LNCaP clone FGC (cell line): ENCODE measurements around the gene TSHZ1.

Source experiments
- DNase-seq: peaks from one replicate; pipeline ENCODE4 v3.0.0-alpha.2; 2011; ENCODE audit warnings: low read depth
- H3K4me3 ChIP-seq: 2 replicates; pipeline ENCODE4 v1.5.1; 2011; ENCODE audit warnings: mild to moderate bottlenecking, low read depth, low read length, control low read depth
- TF ChIP-seq, protein P1 (sequence below): IDR thresholded peaks from 2 replicates; pipeline ENCODE4 v1.5.1; 2012; ENCODE audit warnings: mild to moderate bottlenecking; ENCODE audit not compliant: control insufficient read depth, insufficient read depth; ENCODE audit errors: extremely low read depth

Gene TSHZ1

DNA sequence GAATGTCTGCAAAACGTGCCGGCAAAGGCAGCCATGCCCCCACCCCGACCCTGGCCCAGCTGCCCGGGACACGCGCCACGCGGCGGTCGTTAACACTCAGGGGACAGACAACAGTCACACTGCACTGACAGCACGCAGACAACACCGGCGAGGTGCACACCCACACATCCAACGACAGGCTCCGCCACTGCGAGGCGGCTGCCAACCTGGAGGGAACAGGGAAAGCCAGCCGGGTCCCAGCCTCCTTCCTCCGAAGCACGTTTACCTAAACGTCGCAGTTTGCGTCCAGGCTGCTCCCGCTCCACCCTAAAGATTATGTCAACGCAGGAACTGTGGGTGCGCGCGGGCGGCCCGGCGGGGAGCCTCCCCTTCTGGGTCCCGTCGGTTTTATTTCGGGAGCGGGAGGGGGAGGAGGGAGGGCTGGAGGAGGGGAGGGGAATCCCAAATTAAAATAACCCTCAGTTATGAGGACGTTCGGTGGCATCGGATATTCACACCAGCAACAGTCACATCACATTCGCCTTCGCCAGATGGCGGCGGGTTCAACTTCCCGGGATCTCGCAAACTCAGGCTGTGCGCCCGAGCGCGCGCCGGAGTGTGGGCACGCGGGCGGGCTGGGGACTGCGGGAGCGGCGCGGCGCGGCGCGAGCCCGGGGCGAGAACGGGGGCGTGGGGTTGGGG, 2.3 kb upstream of the TSHZ1 start:
- no peak for DNase-seq
- H3K4me3 ChIP-seq, result peak overlapping the region; percentile 86
- TF ChIP-seq, protein P1, sequence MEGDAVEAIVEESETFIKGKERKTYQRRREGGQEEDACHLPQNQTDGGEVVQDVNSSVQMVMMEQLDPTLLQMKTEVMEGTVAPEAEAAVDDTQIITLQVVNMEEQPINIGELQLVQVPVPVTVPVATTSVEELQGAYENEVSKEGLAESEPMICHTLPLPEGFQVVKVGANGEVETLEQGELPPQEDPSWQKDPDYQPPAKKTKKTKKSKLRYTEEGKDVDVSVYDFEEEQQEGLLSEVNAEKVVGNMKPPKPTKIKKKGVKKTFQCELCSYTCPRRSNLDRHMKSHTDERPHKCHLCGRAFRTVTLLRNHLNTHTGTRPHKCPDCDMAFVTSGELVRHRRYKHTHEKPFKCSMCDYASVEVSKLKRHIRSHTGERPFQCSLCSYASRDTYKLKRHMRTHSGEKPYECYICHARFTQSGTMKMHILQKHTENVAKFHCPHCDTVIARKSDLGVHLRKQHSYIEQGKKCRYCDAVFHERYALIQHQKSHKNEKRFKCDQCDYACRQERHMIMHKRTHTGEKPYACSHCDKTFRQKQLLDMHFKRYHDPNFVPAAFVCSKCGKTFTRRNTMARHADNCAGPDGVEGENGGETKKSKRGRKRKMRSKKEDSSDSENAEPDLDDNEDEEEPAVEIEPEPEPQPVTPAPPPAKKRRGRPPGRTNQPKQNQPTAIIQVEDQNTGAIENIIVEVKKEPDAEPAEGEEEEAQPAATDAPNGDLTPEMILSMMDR, result peak; percentile 32; the same call in 1 of the 2 replicates

DNA sequence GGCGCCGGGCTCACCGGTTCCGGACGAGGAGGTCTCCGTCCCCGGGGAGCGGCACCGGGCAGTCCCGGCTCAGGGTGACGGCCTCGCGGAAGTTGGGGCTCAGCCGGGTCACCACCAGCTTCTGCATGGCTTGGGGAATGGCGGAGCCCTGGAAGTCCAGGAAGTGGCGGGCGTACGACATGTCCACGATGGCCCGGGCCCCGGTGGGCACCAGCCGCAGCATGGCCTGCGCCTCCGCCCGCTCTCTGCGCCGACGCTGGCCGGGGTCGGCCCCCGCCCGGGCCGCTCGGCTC, 1.8 kb upstream of the TSHZ1 start:
- TF ChIP-seq, protein P1, result no peak
- no peak for DNase-seq
- peak overlapping the region; percentile 86 for H3K4me3 ChIP-seq

DNA sequence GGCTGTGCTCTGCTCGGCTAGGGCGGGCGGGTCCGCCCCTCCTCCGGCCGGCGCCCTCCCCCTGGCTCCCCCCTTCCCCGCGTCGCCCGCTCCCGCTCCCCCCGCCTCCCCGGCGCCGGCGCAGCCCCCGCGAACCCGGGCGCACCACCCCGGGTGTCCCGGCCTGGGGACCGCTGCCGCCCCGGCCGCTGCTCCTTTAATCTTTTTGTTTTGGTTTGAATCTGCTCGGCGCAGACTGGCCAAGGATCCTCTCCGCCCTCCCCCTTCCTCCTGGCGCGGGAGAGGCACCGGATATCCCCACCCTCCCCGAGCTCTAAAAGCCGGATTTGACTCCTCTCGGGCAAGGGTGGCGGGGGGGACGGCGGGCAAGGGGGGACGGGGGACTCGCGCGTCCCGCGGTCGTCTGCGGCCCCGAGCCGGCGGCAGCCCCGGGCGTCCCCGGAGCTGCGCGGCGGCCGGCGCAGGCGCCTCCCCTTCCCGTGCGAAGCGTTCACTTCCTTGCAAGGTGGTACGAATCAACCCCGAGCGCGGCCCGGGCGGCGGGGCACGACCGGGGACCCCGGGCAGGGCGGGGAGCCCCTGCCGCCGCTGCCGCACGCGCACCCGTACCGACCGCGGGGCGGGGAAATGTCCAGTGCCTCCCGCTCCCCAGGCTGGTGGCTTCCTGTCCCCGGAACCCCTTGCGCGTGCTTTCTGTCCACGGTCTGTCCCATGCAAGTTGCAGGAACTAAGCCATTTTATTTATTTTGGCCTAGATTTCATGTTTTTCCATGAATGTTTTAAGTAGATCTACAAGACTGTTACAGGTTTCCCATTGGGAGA, 1.3 kb upstream of the TSHZ1 start, which contains the start of gene PTGR3:
TSS of gene PTGR3 (minus strand) at position 11 of the 822 bp plus-strand sequence. CDS start 81 bp downstream, outside the sequence.
- DNase-seq, result peak; percentile 33

DNA sequence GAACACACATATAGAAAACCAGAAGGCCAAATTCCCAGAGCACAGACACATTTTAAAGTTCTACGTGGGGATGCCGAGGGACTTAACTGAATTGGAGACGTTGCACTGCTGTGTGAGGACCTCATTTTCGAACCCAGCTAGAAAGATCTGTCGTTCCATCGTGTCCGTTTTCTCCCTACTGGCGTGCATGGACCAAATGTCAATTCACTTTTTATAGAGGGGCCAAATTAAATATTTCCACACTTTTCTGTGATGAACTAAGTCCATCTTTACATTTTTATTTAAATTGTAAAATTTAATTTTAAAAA, 692 bp upstream of the TSHZ1 start:
- TF ChIP-seq, protein P1, result no peak
- peak overlapping the region; percentile 86 for H3K4me3 ChIP-seq
- DNase-seq, result no peak

More for the DNA sequence above, 1.3 kb upstream of the TSHZ1 start, which contains the start of gene PTGR3:
- TF ChIP-seq, protein P1, result no peak
- peak within 1 kb of the TSS; percentile 86 for H3K4me3 ChIP-seq

DNA sequence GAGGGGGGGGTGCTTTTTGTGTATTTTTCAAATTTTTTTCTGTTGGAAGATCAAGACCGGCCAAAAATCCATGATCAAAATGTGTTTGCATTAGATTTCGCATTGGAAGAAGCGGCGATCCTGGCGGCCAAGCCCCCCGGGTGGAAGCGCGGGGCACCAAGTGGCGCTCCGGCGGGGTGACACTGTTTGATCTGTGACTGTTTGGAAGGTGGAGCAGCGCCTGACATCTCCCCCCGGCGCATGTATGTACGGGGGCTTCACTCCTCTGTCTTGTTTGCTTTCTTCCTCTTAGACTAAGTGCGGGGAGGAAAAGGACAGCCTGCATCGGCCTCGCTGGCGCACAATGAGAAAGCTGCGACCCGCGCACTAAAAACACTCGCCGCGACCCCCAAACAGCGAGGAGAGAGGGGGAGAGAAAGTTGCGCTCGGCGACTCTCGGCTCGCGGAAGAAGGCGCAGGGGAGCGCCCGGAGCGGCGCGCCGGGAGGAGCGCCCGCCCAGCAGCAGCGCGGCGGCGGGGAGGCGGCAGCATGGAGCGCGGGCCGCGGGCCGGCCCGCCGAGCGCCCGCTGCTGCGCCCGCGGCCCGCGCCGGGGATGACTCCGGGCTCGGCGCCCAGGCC, 515 bp downstream of the TSHZ1 start:
- DNase-seq, result no peak
- peak overlapping the region; percentile 86 for H3K4me3 ChIP-seq
- TF ChIP-seq, protein P1, result no peak

DNA sequence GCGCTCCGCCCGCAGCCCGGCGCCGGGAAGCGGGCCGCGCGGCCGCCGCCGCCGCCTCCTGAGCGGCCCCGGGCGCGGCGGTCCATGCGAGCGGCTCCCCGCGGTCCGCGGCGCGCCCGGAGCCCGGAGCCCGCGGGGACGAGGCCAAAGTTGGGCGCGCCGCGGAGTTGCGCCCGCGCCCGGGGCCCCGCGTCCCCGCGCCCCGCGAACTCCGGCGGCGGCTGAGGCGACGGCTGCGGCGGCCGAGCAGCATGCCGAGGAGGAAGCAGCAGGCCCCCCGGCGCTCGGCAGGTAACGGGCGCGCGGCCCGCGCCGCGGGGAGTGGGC, 992 bp downstream of the TSHZ1 start:
- DNase-seq, result no peak
- H3K4me3 ChIP-seq, result peak overlapping the region; percentile 54
- TF ChIP-seq, protein P1, result no peak
